Smooth muscle cell (in vitro differentiated cells): Measurements from ENCODE around the gene CPHXL2. TPM values are rescaled to one million over a fixed set of nuclear protein-coding genes. Genes with fewer than 3 reads are reported as not detected.

Source experiments
- DNase-seq: peaks from one replicate; lab custom pipeline; 2025; ENCODE audit not compliant: unreplicated experiment; lab: John Stamatoyannopoulos, UW
- H2AFZ ChIP-seq: fragments of 200-600 bp; sonication (generic); 2 replicates; pipeline ENCODE4 v1.6.0; 2016; ENCODE audit warnings: antibody characterized with exemption, low read depth, mild to moderate bottlenecking
- H3F3A ChIP-seq: fragments of 200-600 bp; sonication (generic); 2 replicates; pipeline ENCODE4 v1.6.0; 2017; ENCODE audit warnings: antibody characterized with exemption, low read depth
- H3K27ac ChIP-seq: fragments of 200-600 bp; sonication (generic); 2 replicates; pipeline ENCODE4 v1.5.1; 2016; ENCODE audit warnings: low read depth, mild to moderate bottlenecking
- H3K27me3 ChIP-seq: fragments of 200-600 bp; sonication (generic); 2 replicates; pipeline ENCODE4 v1.6.1; 2016; ENCODE audit warnings: low read depth, mild to moderate bottlenecking
- H3K36me3 ChIP-seq: fragments of 200-600 bp; sonication (generic); 2 replicates; pipeline ENCODE4 v1.5.1; 2016; ENCODE audit warnings: low read depth
- H3K4me1 ChIP-seq: fragments of 200-600 bp; sonication (generic); 2 replicates; pipeline ENCODE4 v1.5.1; 2016; ENCODE audit warnings: low read depth
- H3K4me2 ChIP-seq: fragments of 200-600 bp; sonication (generic); 2 replicates; pipeline ENCODE4 v1.6.0; 2016; ENCODE audit warnings: mild to moderate bottlenecking
- H3K4me3 ChIP-seq: fragments of 200-600 bp; sonication (generic); 2 replicates; pipeline ENCODE4 v1.5.1; 2016; ENCODE audit warnings: mild to moderate bottlenecking
- H3K79me2 ChIP-seq: fragments of 200-600 bp; sonication (generic); 2 replicates; pipeline ENCODE4 v1.6.0; 2016; ENCODE audit warnings: low read depth, mild to moderate bottlenecking
- H3K9ac ChIP-seq: fragments of 200-600 bp; sonication (generic); 2 replicates; pipeline ENCODE4 v1.6.0; 2016; ENCODE audit warnings: low read depth
- H3K9me3 ChIP-seq: fragments of 200-600 bp; sonication (generic); replicated peaks from 2 replicates; pipeline ENCODE4 v1.5.1; 2016; ENCODE audit warnings: low read depth
- H4K20me1 ChIP-seq: fragments of 200-600 bp; sonication (generic); 2 replicates; pipeline ENCODE4 v1.6.0; 2016; ENCODE audit warnings: low read depth
- CTCF ChIP-seq: fragments of 200-600 bp; sonication (generic); IDR thresholded peaks from 2 replicates; pipeline ENCODE4 v1.5.1; 2017; ENCODE audit warnings: borderline replicate concordance, mild to moderate bottlenecking, antibody characterized with exemption; ENCODE audit not compliant: insufficient read depth, poor library complexity, severe bottlenecking
- WGBS: methylation state at CpG from one replicate; pipeline ENCODE4 v1.1.7; 2016; ENCODE audit warnings: low lambda C conversion rate; 5-methylcytosine and 5-hydroxymethylcytosine counted together
- polyA plus RNA-seq: library from polyadenylated mRNA; unstranded; fragments of >200 nt; fragmentation: Nextera tagmentation; extraction: Ambion mirVana; gene quantifications from 2 replicates; pipeline ENCODE4 v1.2.1, GENCODE V29; 2016
- total RNA-seq: library from RNA; depleted of rRNA; stranded (reverse); fragments of >200 nt; gene quantifications from 2 replicates; pipeline ENCODE4 v1.2.3, GENCODE V29; 2014

Gene CPHXL2
- total and polyA plus RNA-seq, 2 experiments from 2014 or later, result not detected

GRCh38 chr16:75629132-75629531 is 47.7 kb downstream of the CPHXL2 start:
- H3K9me3 ChIP-seq, result no peaks in the 10 kb centered on the region
- H3K9ac ChIP-seq, result no peak overlapping the region
- no peak for TF ChIP-seq CTCF
- no peak for DNase-seq
- no peaks in the 10 kb centered on the region for H4K20me1 ChIP-seq
- no peaks in the 10 kb centered on the region for H3K79me2 ChIP-seq
- H2AFZ ChIP-seq, result no peak overlapping the region
- 89% methylated on average over 10 of the region's 10 CpGs for WGBS
- no peak overlapping the region for H3K4me3 ChIP-seq
- no peak overlapping the region for H3K4me2 ChIP-seq
- peaks cover 34% of the 10 kb centered on the region for H3F3A ChIP-seq
- H3K27ac ChIP-seq, result no peak overlapping the region
- no peaks in the 10 kb centered on the region for H3K27me3 ChIP-seq
- peaks cover 23% of the 10 kb centered on the region for H3K36me3 ChIP-seq
- no peaks in the 10 kb centered on the region for H3K4me1 ChIP-seq

- Histone ChIP-seq H3K79me2 (no peaks in the 10 kb centered on the region), H3F3A (peaks cover 34% of the 10 kb centered on the region), H2AFZ (no peak overlapping the region), H3K4me2 (no peak overlapping the region), H4K20me1 (no peaks in the 10 kb centered on the region), H3K4me1 (no peaks in the 10 kb centered on the region), H3K4me3 (no peak overlapping the region), H3K27me3 (no peaks in the 10 kb centered on the region), H3K36me3 (peaks cover 17% of the 10 kb centered on the region), H3K9ac (no peak overlapping the region), H3K27ac (no peak overlapping the region), H3K9me3 (no peaks in the 10 kb centered on the region)
- no peak for DNase-seq
- no peak for TF ChIP-seq CTCF
- 98% methylated on average over 4 of the region's 4 CpGs for WGBS
Observed at GRCh38 chr16:75628351-75628750, 48.5 kb downstream of the CPHXL2 start.

GRCh38 chr16:75627851-75628250 is 49.0 kb downstream of the CPHXL2 start:
- H3K9ac ChIP-seq, result no peak overlapping the region
- DNase-seq, result no peak
- 64% methylated on average over 3 of the region's 3 CpGs for WGBS
- no peaks in the 10 kb centered on the region for H4K20me1 ChIP-seq
- no peak overlapping the region for H3K4me2 ChIP-seq
- H3K79me2 ChIP-seq, result no peaks in the 10 kb centered on the region
- H3K27ac ChIP-seq, result no peak overlapping the region
- no peaks in the 10 kb centered on the region for H3K4me1 ChIP-seq
- H3K27me3 ChIP-seq, result no peaks in the 10 kb centered on the region
- no peaks in the 10 kb centered on the region for H3K9me3 ChIP-seq
- peaks cover 34% of the 10 kb centered on the region for H3F3A ChIP-seq
- peaks cover 17% of the 10 kb centered on the region for H3K36me3 ChIP-seq
- no peak for TF ChIP-seq CTCF
- no peak overlapping the region for H2AFZ ChIP-seq
- H3K4me3 ChIP-seq, result no peak overlapping the region

- Histone ChIP-seq H3K4me2 (no peak overlapping the region), H2AFZ (no peak overlapping the region), H3F3A (peaks cover 34% of the 10 kb centered on the region), H3K36me3 (peaks cover 17% of the 10 kb centered on the region), H4K20me1 (no peaks in the 10 kb centered on the region), H3K9ac (no peak overlapping the region), H3K79me2 (peaks cover 3% of the 10 kb centered on the region), H3K27ac (no peak overlapping the region), H3K27me3 (no peaks in the 10 kb centered on the region), H3K9me3 (no peaks in the 10 kb centered on the region), H3K4me3 (no peak overlapping the region), H3K4me1 (peaks cover 4% of the 10 kb centered on the region)
- no peak for DNase-seq
- no peak for TF ChIP-seq CTCF
- 98% methylated on average over 4 of the region's 4 CpGs for WGBS
Observed at GRCh38 chr16:75626806-75627205, 50.0 kb downstream of the CPHXL2 start.
